ENCODE data around the gene ENTR1. TPM values are rescaled to one million over a fixed set of nuclear protein-coding genes. Genes with fewer than 3 reads are reported as not detected.

ENTR1 gene
- total and polyA plus RNA-seq, 10 of the 15 experiments (the other 5 are each of a cell fraction or from before 2014, with no cell fraction given) = 8.2 to 96.4 (median 41.1) TPM

GRCh38 chr9:136372561-136373299 lies 37.7 kb downstream of the ENTR1 start:
- intact Hi-C loops (cut with micrococcal nuclease; ENCODE audit: unreplicated experiment) (no loop called here), in situ Hi-C loops (cut with MboI) (no loop called here)
- peaks cover 0 to 1% of the 10 kb centered on the region in 2 experiments; a peak in 3 of 4 replicates for H3K36me3 ChIP-seq (ENCODE audit: control insufficient read depth in 2 of 2, insufficient read depth in 2 of 2, low read length in 1 of 2)
- H4K20me1 ChIP-seq (ENCODE audit: control insufficient read depth, insufficient read depth) = no peaks in the 10 kb centered on the region
- no peaks in the 10 kb centered on the region for H3K9me3 ChIP-seq (replicated peaks; ENCODE audit: control insufficient read depth, insufficient read depth, low read length)
- ChIA-PET SMC1A (ENCODE audit: uncharacterized antibody, unreplicated experiment) (no interaction called here), RAD21 (ENCODE audit: unreplicated experiment) (interaction anchor here (1.6 kb wide), 1 partner anchor 10 kb away, joined by 6 read pairs; the partner anchor contains the start of gene DNLZ), CTCF (interaction anchor here (1.5 to 1.9 kb wide), 2 partner anchors 10 to 27 kb away, joined by 5 to 7 read pairs; partner anchors contain the start of genes DNLZ and SNAPC4), POLR2A (interaction anchor here (0.8 to 2.0 kb wide), 2 partner anchors 31 to 37 kb away, joined by 3 to 5 read pairs; partner anchors contain the start of genes ENTR1 and PMPCA)
- H2AFZ ChIP-seq (ENCODE audit: control insufficient read depth, low read depth, low read length) = no peak overlapping the region
- 7% methylated on average over 21 of the region's 21 CpGs for WGBS (ENCODE audit: insufficient coverage, insufficient replicate concordance, low lambda C conversion rate, missing lambda C conversion rate)
- peak overlapping the region; percentile 64 for H3K9ac ChIP-seq (ENCODE audit: control insufficient read depth, insufficient read depth, low read length)
- TSS peak; percentile 71 for BruUV-seq (replicated peaks)
- H3K4me3 ChIP-seq = peak overlapping the region; percentile 60
- H3K4me2 ChIP-seq (ENCODE audit: control insufficient read depth, insufficient read depth) = peak overlapping the region; percentile 36
- peak overlapping the region; percentile 52; the same call in 1 of the 2 replicates for H3K27ac ChIP-seq (ENCODE audit: control insufficient read depth, insufficient read depth)
- no peaks in the 10 kb centered on the region for H3K79me2 ChIP-seq (ENCODE audit: control insufficient read depth, insufficient read depth, low read length)
- H3K27me3 ChIP-seq (replicated peaks in 1 of 2; ENCODE audit: control insufficient read depth in 2 of 2, insufficient read depth in 2 of 2, low read length in 1 of 2) = no peaks in the 10 kb centered on the region
- no peak for FAIRE-seq
- ATAC-seq = peak; percentile 61
- 0 out of 2 replicates have a peak, but pooled peaks cover 4% of the 10 kb centered on the region for H3K4me1 ChIP-seq (ENCODE audit: control insufficient read depth, insufficient read depth, low read length)
- no peak for DNase-seq (ENCODE audit: low read depth, low spot score)
- no peak for TF ChIP-seq NR2C2 (IDR thresholded peaks at IDR 0.05; ENCODE audit: borderline replicate concordance, control insufficient read depth, insufficient read length, low read depth)
- no peak for TF ChIP-seq RB1 (IDR thresholded peaks at IDR 0.05; ENCODE audit: borderline replicate concordance)
- no peak for TF ChIP-seq ZNF274 (IDR thresholded peaks at IDR 0.05; ENCODE audit: insufficient read depth, insufficient read length)
- no peak for TF ChIP-seq ATF7 (IDR thresholded peaks at IDR 0.05; ENCODE audit: low read depth)
- TF ChIP-seq NRF1 (conservative IDR thresholded peaks at IDR 0.05; ENCODE audit: low read depth, low read length) = no peak
- TF ChIP-seq SPI1 (IDR thresholded peaks at IDR 0.05; ENCODE audit: borderline replicate concordance, insufficient read depth, low read depth, low read length) = peak; percentile 81; the same call in 1 of the 2 replicates
- no peak for TF ChIP-seq PKNOX1 (IDR thresholded peaks at IDR 0.05)
- no peak for TF ChIP-seq SKIL (IDR thresholded peaks at IDR 0.05; ENCODE audit: low read depth, poor library complexity, severe bottlenecking)
- TF ChIP-seq CREB1 (IDR thresholded peaks at IDR 0.05; ENCODE audit: low read depth) = no peak
- no peak for TF ChIP-seq TBL1XR1 (IDR thresholded peaks at IDR 0.05; ENCODE audit: low read depth, low read length)
- TF ChIP-seq DPF2 (IDR thresholded peaks at IDR 0.05) = no peak
- no peak for TF ChIP-seq REST (IDR thresholded peaks at IDR 0.05; ENCODE audit: low read depth, low read length)
- no peak for TF ChIP-seq SUPT20H (IDR thresholded peaks at IDR 0.05; ENCODE audit: borderline replicate concordance, control insufficient read depth, low read depth, low read length)
- TF ChIP-seq RBBP5 (conservative IDR thresholded peaks at IDR 0.05) = no peak
- TF ChIP-seq EP300 (IDR thresholded peaks at IDR 0.05; ENCODE audit: borderline replicate concordance in 1 of 2, control insufficient read depth in 1 of 2, low read depth in 2 of 2, low read length in 2 of 2) = no peak
- no peak for TF ChIP-seq TCF7 (IDR thresholded peaks at IDR 0.05; ENCODE audit: borderline replicate concordance)
- TF ChIP-seq SREBF1 (IDR thresholded peaks at IDR 0.05; ENCODE audit: low read length) = no peak

Measured in GM12878 (cell line).